HepG2 (cell line): ENCODE data around the gene ARF6. TPM values are rescaled to one million over a fixed set of nuclear protein-coding genes. Genes with fewer than 3 reads are reported as not detected.

Source experiments
- ATAC-seq: fragments of 200-7000 bp; cut with Tn5 transposase; 3 replicates; pipeline ENCODE4 v1.9.1; 2020; ENCODE audit warnings: mild to moderate bottlenecking, moderate library complexity
- BruUV-seq: library from RNA; stranded (reverse); fragments of 400-500 nt; replicated peaks from 2 replicates; lab custom pipeline; 2021; lab: Mats Ljungman, UMichigan
- CTCF ChIA-PET: fragments of 300-600 bp; formaldehyde crosslinking; extraction: SDS; loops from one replicate; lab custom pipeline; 2021; ENCODE audit warnings: low total read pairs, inconsistent platforms, low intra/inter-chr PET ratio; lab: Yijun Ruan, JAX
- POLR2A ChIA-PET: fragments of 350-600 bp; sonication (Branson Sonifier 250); formaldehyde crosslinking; loops from one replicate; lab custom pipeline; 2020; ENCODE audit warnings: antibody characterized with exemption, inconsistent platforms; lab: Yijun Ruan, JAX
- DNase-seq: peaks from one replicate; pipeline ENCODE4 v3.0.0-alpha.2; 2015; ENCODE audit warnings: low spot score
- FAIRE-seq: peaks from 3 replicates; lab custom pipeline; 2011; peaks lifted over from hg19 to GRCh38; lab: Jason Lieb, UNC
- H2AFZ ChIP-seq: one replicate; pipeline ENCODE4 v1.6.1; 2011; ENCODE audit warnings: low read length, inconsistent platforms
- H3K27ac ChIP-seq: fragments of 300-600 bp; 3 replicates; pipeline ENCODE4 v1.8.0; 2011; ENCODE audit warnings: mixed run types, mild to moderate bottlenecking, mixed read lengths, low read length, inconsistent platforms; ENCODE audit not compliant: insufficient read depth; ENCODE audit errors: extremely low read length
- H3K27me3 ChIP-seq, 2 experiments: fragments of 200-600 bp in 1 of 2; 2 replicates in 1 of 2; 3 replicates in 1 of 2; pipeline versions ENCODE4 v1.6.0 to v1.8.0; 2011; ENCODE audit warnings: low read length in 2 of 2, mild to moderate bottlenecking in 2 of 2, moderate library complexity in 2 of 2, inconsistent platforms in 1 of 2; ENCODE audit not compliant: insufficient read depth in 2 of 2, control insufficient read depth in 1 of 2
- H3K36me3 ChIP-seq, 2 experiments: fragments of 200-600 bp in 1 of 2; replicated peaks in 1 of 2; 2 replicates in 1 of 2; 3 replicates in 1 of 2; pipeline versions ENCODE4 v1.5.1 to v1.8.0; 2011; ENCODE audit warnings: low read length in 2 of 2, inconsistent platforms in 1 of 2; ENCODE audit not compliant: insufficient read depth in 2 of 2, control insufficient read depth in 1 of 2
- H3K4me1 ChIP-seq: 2 replicates; pipeline ENCODE4 v1.5.1; 2012; ENCODE audit warnings: low read length, inconsistent platforms; ENCODE audit not compliant: insufficient read depth
- H3K4me2 ChIP-seq: 2 replicates; pipeline ENCODE4 v1.6.0; 2011; ENCODE audit warnings: low read depth, low read length, inconsistent platforms
- H3K4me3 ChIP-seq, 3 experiments: fragments of 200-600 bp in 1 of 3; sonication (generic), shearing (Covaris generic) in 1 of 3; replicated peaks in 1 of 3; 2 replicates each; pipeline ENCODE4 v1.5.1; 2011 to 2016; ENCODE audit warnings: low read length in 3 of 3, inconsistent platforms in 2 of 3, low read depth in 2 of 3, mild to moderate bottlenecking in 2 of 3, control low read depth in 1 of 3, mixed read lengths in 1 of 3; ENCODE audit not compliant: insufficient read depth in 1 of 3
- H3K79me2 ChIP-seq: one replicate; pipeline ENCODE4 v1.6.1; 2011; ENCODE audit warnings: low read length, inconsistent platforms; ENCODE audit not compliant: insufficient read depth
- H3K9ac ChIP-seq: 2 replicates; pipeline ENCODE4 v1.6.0; 2011; ENCODE audit warnings: mild to moderate bottlenecking, low read depth, low read length, inconsistent platforms; ENCODE audit not compliant: insufficient read depth
- H3K9me3 ChIP-seq: 2 replicates; pipeline ENCODE4 v1.5.1; 2012; ENCODE audit warnings: mild to moderate bottlenecking, low read length
- H4K20me1 ChIP-seq: 2 replicates; pipeline ENCODE4 v1.6.0; 2011; ENCODE audit warnings: inconsistent platforms, mild to moderate bottlenecking, low read length, moderate library complexity; ENCODE audit not compliant: insufficient read depth
- HDAC6 ChIP-seq: fragments of 200-600 bp; sonication (generic); IDR thresholded peaks from 2 replicates; pipeline ENCODE4 v1.7.0; 2017; ENCODE audit warnings: mild to moderate bottlenecking, antibody characterized with exemption, low read length, low read depth
- KMT2B ChIP-seq: IDR thresholded peaks from 2 replicates; pipeline ENCODE4 v1.6.1; 2016; ENCODE audit warnings: missing genetic modification reagents, missing compliant biosample characterization
- PAF1 ChIP-seq: IDR thresholded peaks from 2 replicates; pipeline ENCODE4 v1.6.1; 2016; ENCODE audit warnings: missing genetic modification reagents, missing compliant biosample characterization
- PHB2 ChIP-seq: fragments of 450-650 bp; IDR thresholded peaks from 2 replicates; pipeline ENCODE4 v1.6.1; 2018; ENCODE audit not compliant: partially characterized antibody
- SAP130 ChIP-seq: IDR thresholded peaks from 2 replicates; pipeline ENCODE4 v1.6.1; 2016; ENCODE audit warnings: low read depth
- YEATS2 ChIP-seq: sonication (generic); formaldehyde crosslinking; IDR thresholded peaks from 2 replicates; pipeline ENCODE4 v1.4.0; 2020; ENCODE audit warnings: missing genetic modification reagents, borderline replicate concordance
- ZBTB38 ChIP-seq: sonication (generic); formaldehyde crosslinking; IDR thresholded peaks from 2 replicates; pipeline ENCODE4 v1.5.1; 2020; ENCODE audit warnings: mild to moderate bottlenecking, missing genetic modification reagents
- ZNF20 ChIP-seq: sonication (generic); formaldehyde crosslinking; IDR thresholded peaks from 2 replicates; pipeline ENCODE4 v1.4.0; 2020; ENCODE audit warnings: mild to moderate bottlenecking, moderate library complexity, missing genetic modification reagents
- ZNF256 ChIP-seq: sonication (generic); formaldehyde crosslinking; conservative IDR thresholded peaks from 2 replicates; pipeline ENCODE4 v1.4.0; 2020; ENCODE audit warnings: missing genetic modification reagents
- ZNF572 ChIP-seq: sonication (generic); formaldehyde crosslinking; IDR thresholded peaks from 2 replicates; pipeline ENCODE4 v1.5.1; 2020; ENCODE audit warnings: mild to moderate bottlenecking, missing genetic modification reagents
- WGBS: methylation state at CpG from one replicate; pipeline ENCODE4 v1.1.6; 2017; ENCODE audit warnings: low lambda C conversion rate; 5-methylcytosine and 5-hydroxymethylcytosine counted together
- in situ Hi-C: cut with HindIII; loops from 2 replicates; pipeline ENCODE4 v1.10.0; 2017; ENCODE audit warnings: low pct_unique_long_range_greater_than_20kb; ENCODE audit not compliant: extremely low pct_ligation_motif_present
- intact Hi-C: fragments of 100-400 bp; cut with micrococcal nuclease; formaldehyde crosslinking; loops from one replicate; pipeline ENCODE4 v1.10.0; 2022; ENCODE audit not compliant: unreplicated experiment
- polyA plus RNA-seq, 8 experiments: library from polyadenylated mRNA; depleted of rRNA in 3 of 8; stranded (reverse) in 7 of 8; unstranded in 1 of 8; fragments of >200 nt; fragmentation: Illumina TruSeq in 4 of 8; extraction: Trizol in 4 of 8; gene quantifications; 2 replicates each; pipeline versions ENCODE4 v1.2.1 to v1.2.3, GENCODE V29; 2011 to 2016; ENCODE audit warnings: low read depth in 4 of 8, missing spikeins in 1 of 8, mixed read lengths in 1 of 8; ENCODE audit not compliant: insufficient read depth in 1 of 8
- total RNA-seq, 5 experiments: library from RNA; depleted of rRNA; stranded (reverse); fragments of >200 nt; fragmentation: Illumina TruSeq; extraction: Trizol; gene quantifications; 2 replicates each; pipeline ENCODE4 v1.2.3, GENCODE V29; 2016; ENCODE audit warnings: low read depth in 1 of 5
- TF ChIP-seq, protein P1 (sequence below): sonication (generic); formaldehyde crosslinking; IDR thresholded peaks from 2 replicates; pipeline ENCODE4 v1.5.0; 2020; ENCODE audit warnings: mild to moderate bottlenecking, missing genetic modification reagents, borderline replicate concordance

ARF6 gene
- total and polyA plus RNA-seq, 2 of the 13 experiments (the other 11 are each of a cell fraction or from before 2014, with no cell fraction given): 12.7 to 31.9 TPM

DNA sequence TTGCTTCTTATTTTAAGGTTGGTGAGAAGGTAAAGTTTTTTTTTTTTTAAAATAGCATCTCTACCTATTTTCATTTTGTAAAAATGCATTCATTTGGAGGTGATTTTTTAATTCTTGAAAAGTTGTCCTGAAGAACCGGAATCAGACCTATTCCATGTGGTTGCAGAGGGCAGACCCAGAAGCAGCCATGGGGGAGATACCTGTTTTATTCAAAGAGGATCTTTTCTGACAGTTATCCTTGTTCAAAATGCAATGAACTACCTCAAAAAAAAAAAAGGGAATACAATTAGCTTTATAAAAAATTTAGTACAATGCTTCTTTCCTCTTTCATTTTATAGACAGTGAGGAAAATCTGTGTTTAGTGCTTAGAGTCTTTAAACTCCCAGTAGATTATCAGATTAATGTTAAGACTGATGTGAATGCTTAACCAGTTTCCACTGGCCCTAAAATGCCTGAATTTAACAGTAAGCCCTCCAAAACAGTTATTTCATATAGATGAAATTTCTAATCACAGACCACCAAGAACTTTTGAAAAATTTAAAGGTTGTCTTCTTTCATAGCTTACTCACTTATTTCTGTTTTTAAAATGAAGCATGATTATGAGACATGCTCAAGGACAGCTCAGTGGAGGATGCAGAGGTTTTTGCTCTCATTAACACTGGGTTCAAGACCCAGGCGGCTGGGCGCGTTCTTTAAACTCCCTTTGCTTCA lies 31.7 kb upstream of the ARF6 start:
- peaks cover 27% of the 10 kb centered on the region for H3K4me1 ChIP-seq
- no TSS peak for BruUV-seq
- TF ChIP-seq PHB2 (no peak), ZNF256 (CRISPR knock-in tag) (0 out of 2 replicates have a peak, but pooled peaks have one; percentile 13), HDAC6 (no peak), ZNF20 (CRISPR knock-in tag) (no peak), ZBTB38 (CRISPR knock-in tag) (no peak), KMT2B (CRISPR knock-in tag) (no peak)
- 12% methylated on average over 4 of the region's 4 CpGs for WGBS
- peak overlapping the region; percentile 95 for H3K9ac ChIP-seq
- H3K27me3 ChIP-seq: no peaks in the 10 kb centered on the region; a peak in 1 of 5 replicates
- FAIRE-seq (no peak), DNase-seq (no peak), ATAC-seq (no peak)
- no peaks in the 10 kb centered on the region for H4K20me1 ChIP-seq
- peak overlapping the region; percentile 85 for H3K4me2 ChIP-seq
- peak overlapping the region; percentile 92 for H3K27ac ChIP-seq
- no peaks in the 10 kb centered on the region for H3K36me3 ChIP-seq
- no peaks in the 10 kb centered on the region for H3K79me2 ChIP-seq
- CTCF ChIA-PET: interaction anchor here (0.9 to 2.8 kb wide), 2 partner anchors 8 to 19 kb away, joined by 5 to 40 read pairs; partner anchors contain the start of gene NEMF
- intact Hi-C loops (loop anchor here (5.0 to 10.0 kb wide), 2 partner anchors 364 to 671 kb away; partner anchors contain the start of gene MAP4K5), in situ Hi-C loops (loop anchor here (5.0 to 25.0 kb wide), 3 partner anchors 251 to 676 kb away; partner anchors contain the start of genes MAP4K5 and SOS2)
- POLR2A ChIA-PET: interaction anchor here (1.3 to 4.0 kb wide), 8 partner anchors 9 to 276 kb away, joined by 4 to 35 read pairs (median 8); partner anchors contain the start of genes KLHDC1, NEMF and RPS29
- H3K9me3 ChIP-seq: no peaks in the 10 kb centered on the region
- H3K4me3 ChIP-seq: peak overlapping the region; percentile 72 to 89 (median 80)
- H2AFZ ChIP-seq: peak overlapping the region; percentile 100

DNA sequence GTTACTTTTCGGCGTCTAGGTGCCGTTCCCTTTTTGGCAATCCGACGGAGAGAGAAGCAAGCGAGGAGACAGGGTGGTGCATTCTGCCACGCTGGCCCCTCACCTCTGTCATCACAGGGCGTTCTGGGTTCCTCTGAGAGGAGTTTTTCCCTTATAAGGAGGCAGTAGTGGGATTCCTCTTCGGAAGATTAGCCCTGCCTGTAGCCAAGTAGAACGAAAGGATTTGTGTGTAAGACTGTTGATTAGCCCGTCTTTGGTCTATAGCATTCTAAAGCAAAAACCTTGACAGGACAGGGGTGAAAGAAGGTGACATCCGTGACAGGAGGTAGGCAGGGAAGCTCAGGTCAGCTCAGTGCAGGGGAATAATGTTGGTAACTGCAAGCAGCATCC lies 31.2 kb upstream of the ARF6 start:
- intact Hi-C loops: loop anchor here (1.0 to 10.0 kb wide), 5 partner anchors 8 to 671 kb away; partner anchors contain the start of gene MAP4K5
- H3K9ac ChIP-seq: peak overlapping the region; percentile 95
- no peaks in the 10 kb centered on the region for H3K9me3 ChIP-seq
- H3K79me2 ChIP-seq: no peaks in the 10 kb centered on the region
- no TSS peak for BruUV-seq
- H3K27ac ChIP-seq: peak overlapping the region; percentile 92
- peaks cover 27% of the 10 kb centered on the region for H3K4me1 ChIP-seq
- H3K27me3 ChIP-seq: no peaks in the 10 kb centered on the region; a peak in 1 of 5 replicates
- no peaks in the 10 kb centered on the region for H3K36me3 ChIP-seq
- FAIRE-seq (peak; percentile 56), DNase-seq (peak; percentile 38), ATAC-seq (peak; percentile 6)
- peak overlapping the region; percentile 72 to 89 (median 80) for H3K4me3 ChIP-seq
- in situ Hi-C loops: loop anchor here (5.0 to 25.0 kb wide), 3 partner anchors 251 to 676 kb away; partner anchors contain the start of genes MAP4K5 and SOS2
- ChIA-PET CTCF (interaction anchor here (0.9 to 2.8 kb wide), 2 partner anchors 8 to 18 kb away, joined by 5 to 40 read pairs; partner anchors contain the start of gene NEMF), POLR2A (interaction anchor here (1.3 to 4.0 kb wide), 12 partner anchors 8 to 276 kb away, joined by 4 to 35 read pairs (median 8); partner anchors contain the start of genes NEMF, RPS29 and VCPKMT)
- H4K20me1 ChIP-seq: no peaks in the 10 kb centered on the region
- H2AFZ ChIP-seq: peak overlapping the region; percentile 100
- H3K4me2 ChIP-seq: peak overlapping the region; percentile 85
- whole genome bisulfite sequencing: 1% methylated on average over 11 of the region's 12 CpGs
- TF ChIP-seq, protein P1, sequence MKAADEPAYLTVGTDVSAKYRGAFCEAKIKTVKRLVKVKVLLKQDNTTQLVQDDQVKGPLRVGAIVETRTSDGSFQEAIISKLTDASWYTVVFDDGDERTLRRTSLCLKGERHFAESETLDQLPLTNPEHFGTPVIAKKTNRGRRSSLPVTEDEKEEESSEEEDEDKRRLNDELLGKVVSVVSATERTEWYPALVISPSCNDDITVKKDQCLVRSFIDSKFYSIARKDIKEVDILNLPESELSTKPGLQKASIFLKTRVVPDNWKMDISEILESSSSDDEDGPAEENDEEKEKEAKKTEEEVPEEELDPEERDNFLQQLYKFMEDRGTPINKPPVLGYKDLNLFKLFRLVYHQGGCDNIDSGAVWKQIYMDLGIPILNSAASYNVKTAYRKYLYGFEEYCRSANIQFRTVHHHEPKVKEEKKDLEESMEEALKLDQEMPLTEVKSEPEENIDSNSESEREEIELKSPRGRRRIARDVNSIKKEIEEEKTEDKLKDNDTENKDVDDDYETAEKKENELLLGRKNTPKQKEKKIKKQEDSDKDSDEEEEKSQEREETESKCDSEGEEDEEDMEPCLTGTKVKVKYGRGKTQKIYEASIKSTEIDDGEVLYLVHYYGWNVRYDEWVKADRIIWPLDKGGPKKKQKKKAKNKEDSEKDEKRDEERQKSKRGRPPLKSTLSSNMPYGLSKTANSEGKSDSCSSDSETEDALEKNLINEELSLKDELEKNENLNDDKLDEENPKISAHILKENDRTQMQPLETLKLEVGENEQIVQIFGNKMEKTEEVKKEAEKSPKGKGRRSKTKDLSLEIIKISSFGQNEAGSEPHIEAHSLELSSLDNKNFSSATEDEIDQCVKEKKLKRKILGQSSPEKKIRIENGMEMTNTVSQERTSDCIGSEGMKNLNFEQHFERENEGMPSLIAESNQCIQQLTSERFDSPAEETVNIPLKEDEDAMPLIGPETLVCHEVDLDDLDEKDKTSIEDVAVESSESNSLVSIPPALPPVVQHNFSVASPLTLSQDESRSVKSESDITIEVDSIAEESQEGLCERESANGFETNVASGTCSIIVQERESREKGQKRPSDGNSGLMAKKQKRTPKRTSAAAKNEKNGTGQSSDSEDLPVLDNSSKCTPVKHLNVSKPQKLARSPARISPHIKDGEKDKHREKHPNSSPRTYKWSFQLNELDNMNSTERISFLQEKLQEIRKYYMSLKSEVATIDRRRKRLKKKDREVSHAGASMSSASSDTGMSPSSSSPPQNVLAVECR: peak; percentile 13; the same call in 1 of the 2 replicates
- TF ChIP-seq SAP130 (CRISPR knock-in tag): peak; percentile 45
- 0 out of 2 replicates have a peak, but pooled peaks have one; percentile 3 for TF ChIP-seq YEATS2 (CRISPR knock-in tag)
- TF ChIP-seq ZNF256 (CRISPR knock-in tag): 0 out of 2 replicates have a peak, but pooled peaks have one; percentile 6
- 0 out of 2 replicates have a peak, but pooled peaks have one; percentile 46 for TF ChIP-seq ZNF572 (CRISPR knock-in tag)
- no peak for TF ChIP-seq PAF1 (CRISPR knock-in tag)
